HL-60/S4 treated with phorbol 12-myristate 13-acetate at 8.2 ng/mL for 4 days and 3 days (cell line): ENCODE results near the gene RPL23.

Experiments
- in situ Hi-C: fragments of 300-500 bp; cut with MboI; formaldehyde crosslinking; loops from 2 replicates; pipeline ENCODE4 v1.15.0; 2022; ENCODE audit warnings: low sequenced_read_pairs

RPL23 gene

DNA sequence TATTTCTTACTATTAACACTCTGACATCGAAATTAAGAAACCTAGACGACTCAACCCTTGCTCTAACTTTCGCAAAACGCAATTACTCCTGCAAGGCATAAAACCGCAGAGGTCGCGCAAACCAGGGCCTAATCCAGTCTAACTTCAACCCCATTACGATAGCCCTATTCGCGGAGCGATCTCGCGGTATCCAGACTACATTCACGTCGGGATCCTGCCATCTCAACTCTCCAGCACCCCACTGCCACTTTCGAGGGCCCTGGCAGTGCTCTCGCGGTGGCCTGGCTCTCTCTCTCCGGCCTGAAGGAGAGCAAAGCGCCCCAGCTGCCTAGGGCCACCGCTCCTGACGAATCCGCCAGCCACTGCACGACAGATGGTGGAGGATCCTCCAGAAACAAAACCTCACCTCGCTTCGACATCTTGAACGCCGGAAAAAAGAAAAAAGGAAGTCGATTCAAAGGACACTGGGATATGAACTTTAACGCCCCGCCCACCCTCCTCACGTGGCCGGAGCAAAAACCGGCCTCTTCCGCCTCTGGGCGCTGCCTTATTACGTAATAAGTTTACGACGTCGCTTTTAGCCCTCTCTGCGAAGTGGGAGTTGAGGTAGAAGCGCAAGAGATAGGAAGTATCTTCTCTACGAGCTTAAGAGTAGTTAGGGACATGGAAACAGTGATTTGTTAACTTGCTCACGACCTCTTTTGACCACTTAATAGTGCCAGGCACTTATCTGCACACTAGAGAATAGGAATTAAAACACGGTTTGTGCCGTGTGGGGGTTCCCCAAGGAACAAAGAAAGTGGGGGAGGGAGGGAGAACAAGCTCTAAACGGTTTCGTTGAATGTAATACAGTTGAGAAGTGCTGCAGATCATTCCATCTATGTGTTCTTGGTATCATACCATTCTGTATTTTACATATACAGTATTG is at the start of gene RPL23:
Gene RPL23, minus strand, starts transcription at position 430 of the 928 bp plus-strand sequence. Its CDS starts 11 bp downstream, at position 419.
- in situ Hi-C loops, result no loop called here

DNA sequence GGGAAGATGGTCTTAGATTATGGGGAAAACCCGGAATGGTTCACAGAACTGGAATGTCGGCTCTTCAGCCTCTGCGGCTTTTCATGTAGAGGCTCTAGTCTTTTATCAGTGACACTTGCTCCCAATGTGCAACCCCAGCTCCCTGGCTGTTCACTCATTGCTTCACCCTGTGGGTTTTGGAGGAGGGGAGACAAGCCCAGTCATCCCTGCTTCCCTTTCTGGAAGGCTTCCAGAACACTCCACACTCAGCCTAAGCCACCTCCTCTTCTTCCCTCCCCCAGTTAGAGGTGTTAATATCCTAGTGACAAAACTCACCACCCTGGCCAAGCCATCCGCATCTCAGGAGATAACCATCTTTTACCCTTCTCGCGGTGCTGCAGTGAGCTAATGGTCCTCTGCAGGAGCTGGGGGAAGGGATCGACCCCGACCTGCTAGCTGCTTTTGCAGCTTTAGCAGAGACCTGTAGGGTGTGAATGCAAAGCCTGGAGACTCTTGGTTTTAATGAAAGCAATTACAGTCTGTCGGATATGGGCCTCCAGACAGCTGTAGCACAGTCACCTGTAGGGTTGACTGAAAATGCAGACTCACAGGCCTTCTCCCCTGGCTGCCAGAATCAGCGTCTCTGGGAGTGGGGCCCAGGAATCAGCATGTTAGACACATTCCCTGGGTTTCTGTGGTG is 47.6 kb upstream of the RPL23 start:
- in situ Hi-C loops, result no loop called here

DNA sequence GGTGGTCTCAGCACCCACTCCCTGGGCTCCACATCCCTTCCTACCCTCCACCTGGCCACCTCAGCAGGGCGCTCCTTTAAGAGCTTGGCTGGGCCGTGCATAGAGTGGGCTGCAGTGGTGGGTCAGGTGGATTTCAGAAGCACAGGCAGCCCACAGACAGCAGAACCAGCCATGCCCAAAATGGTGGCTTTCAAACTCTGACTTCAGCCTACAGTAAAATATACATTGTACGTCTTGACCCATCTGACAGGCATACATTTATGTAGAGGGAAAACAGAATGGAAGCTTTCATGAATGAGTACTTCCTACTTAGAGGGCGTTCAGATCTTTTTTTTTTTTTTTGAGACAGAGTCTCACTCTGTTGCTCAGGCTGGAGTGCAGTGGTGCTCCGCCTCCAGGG is 45.9 kb upstream of the RPL23 start:
- in situ Hi-C loops, result no loop called here

DNA sequence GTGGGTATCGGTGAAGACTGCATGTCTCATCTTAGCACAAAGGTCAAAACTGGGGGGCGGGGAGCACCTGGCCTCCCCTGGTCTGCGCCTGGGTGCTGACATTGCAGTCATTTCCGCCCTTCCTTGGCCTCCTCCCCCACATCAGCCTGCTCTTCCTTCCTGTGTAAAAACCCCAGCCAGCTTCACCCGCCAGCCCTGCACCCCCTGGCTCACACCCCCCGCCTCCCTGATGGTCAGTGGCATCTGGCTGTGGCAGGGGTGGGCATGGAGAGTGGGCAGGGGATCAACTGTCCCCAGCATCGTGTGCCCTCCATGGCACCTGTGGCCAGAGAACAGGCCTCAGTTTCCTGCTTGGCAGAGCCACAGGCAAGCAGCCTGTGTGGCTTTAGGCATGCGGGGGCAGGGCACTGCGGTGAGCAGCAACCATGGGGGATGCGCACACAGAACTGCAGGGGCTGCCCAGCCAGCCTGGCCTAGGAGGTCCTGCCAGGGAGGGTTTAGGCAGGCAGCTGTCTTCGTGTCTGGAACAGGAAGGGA is 45.4 kb upstream of the RPL23 start:
- in situ Hi-C loops, result no loop called here

DNA sequence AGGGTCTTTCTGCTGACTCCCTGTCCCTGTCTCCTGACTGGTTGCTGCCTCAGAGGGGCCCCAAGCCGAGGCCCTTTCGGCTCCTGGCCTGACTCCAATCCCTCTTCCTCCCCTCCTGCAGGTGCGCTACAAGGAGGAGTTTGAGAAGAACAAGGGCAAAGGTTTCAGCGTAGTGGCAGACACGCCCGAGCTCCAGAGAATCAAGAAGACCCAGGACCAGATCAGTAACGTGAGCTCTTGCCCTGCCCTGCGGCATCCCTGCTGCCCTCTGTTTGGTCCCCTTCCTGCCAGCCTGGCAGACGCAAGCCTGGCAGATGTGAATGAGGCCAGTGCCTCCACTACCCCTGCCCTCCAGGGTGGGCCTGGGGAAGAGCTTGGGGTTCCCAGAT is 44.8 kb upstream of the RPL23 start:
- in situ Hi-C loops, result no loop called here

DNA sequence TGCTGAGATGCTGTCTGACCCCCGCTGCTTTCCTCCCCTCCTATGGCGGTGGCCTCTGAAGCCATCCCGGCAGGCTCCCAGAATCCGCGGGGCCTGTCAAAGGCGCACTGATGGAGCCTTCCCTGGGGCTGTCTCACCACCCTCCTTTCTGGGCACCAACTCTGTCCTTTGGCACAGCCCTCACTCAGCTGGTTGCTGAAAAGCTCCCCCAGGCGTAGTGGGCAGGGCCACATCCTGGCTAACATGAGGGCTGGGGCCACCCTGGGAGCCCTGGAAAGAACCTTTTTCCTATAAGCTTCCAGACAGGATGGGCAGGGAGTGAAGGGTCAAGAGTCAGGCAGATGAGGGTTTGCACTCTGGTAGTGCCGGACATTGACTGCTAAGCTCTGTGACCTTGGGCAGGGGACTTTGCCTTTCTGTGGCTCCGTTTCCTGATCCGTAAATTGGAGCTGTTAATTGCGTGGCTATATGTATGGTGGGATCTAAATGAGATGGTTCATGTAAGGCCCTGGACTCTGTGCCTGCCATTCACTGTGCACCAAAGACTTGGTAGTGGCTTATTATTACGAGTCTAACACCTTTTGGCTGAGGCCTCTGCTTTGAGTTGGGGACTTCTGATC is 44.3 kb upstream of the RPL23 start:
- in situ Hi-C loops, result no loop called here

DNA sequence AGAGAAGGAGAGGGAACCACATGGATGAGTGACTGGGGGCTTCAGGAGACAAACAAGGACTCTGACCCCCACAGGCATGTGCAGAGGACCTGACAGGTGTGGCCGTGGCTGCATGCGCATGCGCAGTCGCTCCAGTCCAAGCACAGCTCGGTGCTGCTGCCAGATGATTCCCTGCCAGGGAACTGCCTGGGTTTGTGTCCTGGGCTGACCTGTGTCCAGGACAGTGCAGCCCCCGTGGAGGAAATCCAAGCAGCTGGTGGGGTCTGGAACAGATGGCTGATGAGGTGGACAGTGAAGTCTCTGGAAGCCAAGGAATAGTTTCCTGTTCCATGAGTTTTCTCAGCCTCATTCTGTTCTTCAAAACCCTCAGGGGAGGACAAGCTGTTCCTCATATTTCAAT is 43.7 kb upstream of the RPL23 start:
- in situ Hi-C loops, result no loop called here

DNA sequence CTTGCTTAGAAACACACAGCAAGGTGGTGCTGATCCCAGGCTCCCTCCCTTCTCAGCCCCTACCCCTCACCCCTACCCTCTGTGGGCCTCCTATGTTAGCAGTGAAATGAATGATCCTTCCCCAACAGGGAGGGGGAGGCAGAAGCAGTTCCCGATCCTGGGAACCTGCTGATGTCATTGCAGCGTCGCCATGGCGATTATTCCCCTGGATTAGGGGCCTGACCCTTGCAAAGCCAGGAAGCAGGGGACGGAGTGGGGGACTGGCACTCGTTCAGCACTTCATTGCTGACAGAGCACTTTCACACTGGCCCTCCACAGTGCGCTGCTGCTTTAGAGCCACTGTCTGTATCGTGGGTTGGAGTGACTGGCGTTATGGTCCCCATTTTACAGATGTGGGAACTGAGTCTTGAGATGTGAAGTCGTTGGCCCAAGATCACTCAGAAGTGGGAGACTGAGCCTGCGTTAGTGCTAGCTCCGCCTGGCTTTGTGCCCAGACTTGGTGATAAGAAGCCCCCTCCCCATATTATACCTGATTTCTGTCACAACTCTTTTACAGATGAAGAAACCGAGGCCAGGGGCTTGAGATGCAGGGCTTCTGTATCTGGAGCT is 42.9 kb upstream of the RPL23 start:
- in situ Hi-C loops, result no loop called here

DNA sequence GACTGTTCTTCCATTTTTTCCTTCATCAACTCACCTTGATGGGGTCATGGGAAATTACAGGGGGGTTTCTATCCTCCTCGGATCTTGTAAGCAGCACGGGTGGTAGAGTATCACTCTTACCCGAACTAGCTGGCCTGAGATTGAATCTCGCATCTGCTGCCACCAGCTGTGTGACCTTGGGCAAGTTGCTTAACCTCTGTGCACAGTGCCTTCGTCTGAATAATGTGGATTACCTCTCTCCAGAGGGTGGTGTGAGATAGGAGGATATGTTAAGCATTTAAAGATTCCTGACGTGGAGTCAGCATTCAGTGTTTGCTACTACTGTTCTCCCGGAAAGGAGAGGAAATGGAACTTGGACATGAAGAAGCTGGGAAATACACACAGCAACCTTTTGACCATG is 40.8 kb upstream of the RPL23 start:
- in situ Hi-C loops, result no loop called here

DNA sequence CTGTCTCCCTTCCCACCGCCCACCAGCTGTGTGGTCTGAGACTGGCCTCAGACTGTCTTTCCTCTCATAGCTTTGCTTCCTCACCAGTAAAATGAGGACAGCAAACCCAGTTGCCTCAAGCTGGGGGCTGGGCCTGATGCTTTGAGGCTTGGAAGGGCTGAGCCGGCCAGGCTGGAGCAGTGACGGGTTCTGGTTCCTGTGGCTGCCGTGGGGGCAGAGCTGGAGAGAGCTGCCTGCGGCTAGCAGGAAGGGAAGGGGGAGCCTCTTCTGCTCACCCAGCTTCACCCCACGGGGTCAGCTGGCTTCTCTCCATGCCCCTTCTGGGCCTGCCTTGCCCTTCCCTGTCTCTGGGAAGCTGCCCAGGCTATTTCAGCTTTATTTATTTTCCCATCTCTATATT is 40.1 kb upstream of the RPL23 start:
- in situ Hi-C loops, result no loop called here

DNA sequence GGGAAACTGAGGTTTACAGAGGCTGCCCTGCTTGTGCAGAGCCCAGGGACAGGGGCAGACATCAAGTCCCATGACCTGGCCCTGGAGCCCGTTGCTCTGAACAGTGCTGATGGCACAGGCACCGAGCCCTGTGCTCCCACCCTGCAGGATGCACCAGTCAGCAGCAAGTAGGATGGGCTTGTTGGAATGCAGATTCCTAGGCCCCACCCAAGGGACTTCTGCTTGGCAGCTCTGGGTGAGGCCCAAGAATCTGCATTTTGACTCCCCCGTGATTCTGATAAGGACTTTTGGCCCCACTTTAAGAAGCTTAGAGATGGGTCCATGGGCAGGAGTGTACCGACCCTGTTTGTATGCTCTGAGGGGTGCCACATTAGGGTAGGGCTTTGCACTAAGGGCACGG is 39.6 kb upstream of the RPL23 start:
- in situ Hi-C loops, result no loop called here

DNA sequence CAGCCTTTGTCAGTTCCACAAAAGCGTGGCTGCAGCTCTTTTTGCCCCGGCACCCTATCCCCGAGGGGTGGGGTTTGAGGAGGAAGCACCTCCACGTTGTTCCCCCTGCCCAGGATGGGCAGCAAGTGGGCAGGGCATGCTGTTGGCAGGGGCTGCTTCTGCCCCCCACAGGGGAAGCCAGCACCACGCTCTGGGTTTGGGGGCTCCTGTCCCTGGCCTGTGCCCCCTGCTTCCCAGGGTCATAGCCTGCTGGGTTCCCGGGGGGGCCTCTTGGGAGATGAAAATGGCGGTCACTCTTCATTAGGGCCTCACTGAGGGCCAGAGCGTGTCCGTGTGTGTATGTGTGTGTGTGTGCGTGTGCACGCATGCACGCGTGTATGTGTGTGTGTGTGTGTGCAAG is 39.1 kb upstream of the RPL23 start:
- in situ Hi-C loops, result no loop called here

DNA sequence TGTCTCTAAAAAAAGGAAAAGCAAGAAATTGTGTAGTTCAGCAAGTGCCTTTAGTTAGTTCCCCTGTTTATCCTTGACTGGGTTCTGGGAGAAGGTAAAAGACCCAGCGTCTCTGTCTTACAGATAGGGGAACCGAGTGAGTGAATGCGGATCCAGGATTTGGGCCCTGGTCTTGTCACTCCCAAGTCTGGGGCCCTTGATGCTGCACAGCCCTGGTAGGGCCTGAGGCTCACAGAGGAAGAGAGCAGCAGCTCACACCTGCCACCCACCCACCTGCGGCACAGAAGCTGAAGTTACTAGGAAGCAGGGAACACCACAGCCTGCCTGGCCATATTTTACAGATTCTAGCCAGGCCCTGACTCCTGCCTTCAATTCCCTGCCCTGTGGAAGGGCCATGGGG is 38.6 kb upstream of the RPL23 start:
- in situ Hi-C loops, result no loop called here

DNA sequence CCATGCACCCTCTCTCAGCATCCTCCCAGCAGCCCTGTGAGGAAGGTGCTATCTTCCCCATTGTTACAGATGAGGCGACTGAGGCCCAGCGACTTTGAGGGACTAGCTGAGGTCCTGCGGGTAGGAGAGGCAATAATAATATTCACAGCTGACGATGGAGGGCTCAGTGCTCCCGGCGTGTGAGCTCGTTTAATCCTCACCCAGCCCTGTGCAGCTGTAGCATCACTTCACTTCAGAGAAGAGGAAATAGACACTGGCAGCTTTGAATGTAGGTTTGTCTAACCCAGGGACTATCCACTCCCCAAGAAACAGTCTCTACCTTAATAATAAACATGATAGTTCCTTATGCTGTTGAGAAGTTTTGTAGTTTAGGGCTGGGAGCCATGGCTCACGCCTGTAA is 37.9 kb upstream of the RPL23 start:
- in situ Hi-C loops, result no loop called here

DNA sequence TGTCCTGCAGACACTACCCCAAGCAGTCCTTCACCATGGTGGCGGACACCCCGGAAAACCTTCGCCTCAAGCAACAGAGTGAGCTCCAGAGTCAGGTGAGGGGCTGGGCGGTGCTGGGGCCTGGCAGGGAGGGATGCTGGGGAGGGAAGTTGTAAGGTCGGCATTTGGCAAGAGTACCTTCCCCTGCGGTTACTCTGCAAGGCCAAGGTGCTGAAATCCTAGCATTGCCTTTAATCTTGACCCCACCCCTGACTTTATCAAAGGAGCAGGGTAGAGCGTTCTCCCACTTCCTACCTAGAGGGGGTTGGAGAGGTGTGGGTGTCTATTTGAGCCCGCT is 36.9 kb upstream of the RPL23 start:
- in situ Hi-C loops, result no loop called here

DNA sequence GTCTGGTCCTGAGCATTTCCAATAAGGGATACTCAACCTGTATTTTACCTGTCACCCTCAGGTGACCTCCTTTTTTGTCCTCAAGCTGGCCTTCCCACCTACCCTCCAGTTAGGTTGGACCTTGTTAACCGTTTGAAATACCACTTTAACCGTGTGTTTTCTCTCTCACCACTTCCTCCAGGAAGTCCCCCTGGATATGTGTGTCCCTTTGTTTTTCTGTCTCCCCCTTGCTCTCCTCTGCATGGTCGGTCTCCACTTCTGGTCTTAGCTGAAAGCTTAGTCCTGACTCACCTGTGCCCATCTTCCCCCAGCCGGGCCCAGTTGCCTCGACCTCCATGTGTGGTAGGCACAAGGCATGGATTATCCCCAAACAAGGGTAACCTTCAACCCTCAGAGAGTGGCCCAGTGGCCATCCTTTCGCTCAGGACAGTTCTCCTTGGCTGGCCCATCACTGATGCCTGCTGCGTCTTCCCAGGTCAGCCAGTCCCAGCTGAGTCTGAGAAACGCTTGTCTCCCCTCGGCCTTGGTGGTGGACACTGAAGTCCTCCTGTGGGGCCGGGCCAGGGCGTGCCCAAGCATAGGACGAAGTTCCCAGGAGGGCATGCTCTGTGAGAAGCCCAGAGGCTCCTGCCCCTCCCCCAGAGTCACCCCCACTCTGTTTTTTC is 36.4 kb upstream of the RPL23 start:
- in situ Hi-C loops, result no loop called here

DNA sequence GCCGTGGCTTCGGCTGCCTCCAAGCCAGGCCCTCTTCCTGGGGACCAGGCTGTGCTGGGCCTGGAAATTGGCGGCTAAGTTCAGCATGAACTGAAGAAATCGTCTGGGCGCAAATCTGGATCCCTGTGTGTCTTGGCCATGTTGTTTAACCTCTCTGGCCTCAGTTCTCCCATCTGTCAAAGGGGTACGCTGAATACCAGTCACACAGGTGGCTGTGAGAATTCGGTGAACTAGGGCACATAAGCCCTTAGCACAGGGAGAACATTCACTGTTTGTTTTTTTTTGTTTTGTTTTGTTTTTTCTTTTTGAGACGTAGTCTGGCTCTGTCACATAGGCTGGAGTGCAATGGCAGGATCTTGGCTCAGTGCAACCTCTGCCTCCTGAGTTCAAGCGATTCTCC is 35.3 kb upstream of the RPL23 start:
- in situ Hi-C loops, result no loop called here

DNA sequence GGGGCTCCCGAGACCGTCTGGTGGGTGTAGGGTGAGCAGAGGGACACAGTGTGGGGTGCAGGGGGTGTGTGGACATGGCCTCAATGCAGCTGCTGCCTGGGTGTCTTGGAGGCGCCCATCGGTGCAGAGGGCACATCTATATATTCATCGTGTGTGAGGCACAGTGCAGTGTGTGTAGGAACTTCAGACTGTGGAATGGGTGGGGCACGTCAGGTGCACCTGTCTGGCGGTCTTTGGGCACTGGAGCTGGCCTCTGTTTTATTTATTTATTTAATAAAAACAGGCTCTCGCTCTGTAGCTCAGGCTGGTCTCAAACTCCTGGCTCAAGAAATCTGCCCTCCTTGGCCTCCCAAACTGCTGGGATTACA is 33.1 kb upstream of the RPL23 start:
- in situ Hi-C loops, result no loop called here

DNA sequence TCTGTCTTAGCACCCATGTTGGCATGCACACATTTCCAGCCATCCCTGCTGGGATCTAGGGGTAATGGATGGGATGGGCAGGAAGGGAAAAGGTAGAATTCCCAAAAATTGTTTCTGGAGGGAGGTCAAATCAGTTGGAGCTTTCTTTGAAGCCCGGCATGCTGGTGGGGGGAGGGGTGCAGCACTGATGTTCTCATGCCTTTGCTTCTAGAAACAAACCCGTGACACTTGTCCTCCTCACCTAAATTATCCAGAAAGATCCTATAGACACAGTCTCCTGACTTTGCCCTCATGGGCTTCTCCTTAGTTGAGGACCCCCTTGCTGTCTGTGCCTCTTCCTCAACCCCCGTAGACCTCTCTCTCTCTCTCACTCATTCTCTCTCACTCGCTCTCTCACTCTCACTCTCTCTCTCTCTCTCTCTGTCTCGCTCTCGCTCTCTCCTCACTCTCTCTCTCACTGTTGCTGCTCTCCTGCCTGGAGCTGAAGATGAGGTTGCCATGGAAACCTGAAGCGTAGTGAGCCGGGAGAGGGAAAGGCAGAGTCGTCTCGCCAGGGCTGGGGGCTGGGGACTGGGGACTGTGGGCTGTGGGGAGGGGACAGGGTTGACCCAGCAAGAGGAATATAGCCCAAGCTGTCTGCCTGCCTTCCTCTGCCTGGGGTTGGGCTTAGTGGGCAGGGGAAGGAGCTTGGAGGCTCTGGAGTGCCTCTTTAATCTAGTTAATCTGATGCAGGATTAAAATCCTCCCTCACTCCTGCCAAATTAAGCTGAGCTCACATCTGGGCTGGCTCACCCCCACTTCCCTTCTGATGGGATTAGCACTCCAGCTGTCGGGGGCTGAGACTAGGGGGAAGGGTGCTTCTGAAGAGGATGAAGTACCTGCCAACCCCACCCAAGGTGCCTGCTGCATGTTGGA is 32.5 kb upstream of the RPL23 start:
- in situ Hi-C loops, result no loop called here
